ENCODE data around the gene CLEC4G.

GRCh38 chr19:7769171-7769570 lies 37.3 kb upstream of the CLEC4G start:
- TF ChIP-seq CTCF (IDR thresholded peaks at IDR 0.05; ENCODE audit: low read length) (no peak), EZH2 (IDR thresholded peaks at IDR 0.05; ENCODE audit: borderline replicate concordance, low read length) (no peak)

Measured in OCI-LY1 (cell line).